DMS114 treated with DMSO at 0.1 percent for 48 hours (cell line): ENCODE measurements around the gene JUND.

Source experiments
- DNase-seq: peaks from one replicate; lab custom pipeline; 2025; ENCODE audit not compliant: unreplicated experiment; lab: John Stamatoyannopoulos, UW

The JUND gene

DNA sequence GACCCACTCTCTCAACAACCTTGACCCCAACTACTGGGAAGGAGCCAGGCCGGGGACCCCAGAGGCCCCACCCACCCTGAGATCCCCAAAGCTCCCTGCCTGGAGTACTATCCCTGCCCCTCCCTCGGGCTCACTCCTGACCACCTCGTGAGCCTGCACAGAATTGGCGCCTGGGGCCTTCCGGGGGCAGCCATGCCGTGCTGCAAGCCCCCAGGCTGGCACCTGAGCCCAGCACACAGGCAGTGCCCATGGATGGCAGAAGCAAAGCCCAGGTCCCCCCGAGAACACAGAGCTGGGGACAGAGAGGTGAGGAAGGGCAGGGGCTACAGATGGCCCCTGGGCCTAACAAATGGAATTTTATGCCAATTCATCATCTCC is 27.5 kb upstream of the JUND start:
- DNase-seq = no peak

DNA sequence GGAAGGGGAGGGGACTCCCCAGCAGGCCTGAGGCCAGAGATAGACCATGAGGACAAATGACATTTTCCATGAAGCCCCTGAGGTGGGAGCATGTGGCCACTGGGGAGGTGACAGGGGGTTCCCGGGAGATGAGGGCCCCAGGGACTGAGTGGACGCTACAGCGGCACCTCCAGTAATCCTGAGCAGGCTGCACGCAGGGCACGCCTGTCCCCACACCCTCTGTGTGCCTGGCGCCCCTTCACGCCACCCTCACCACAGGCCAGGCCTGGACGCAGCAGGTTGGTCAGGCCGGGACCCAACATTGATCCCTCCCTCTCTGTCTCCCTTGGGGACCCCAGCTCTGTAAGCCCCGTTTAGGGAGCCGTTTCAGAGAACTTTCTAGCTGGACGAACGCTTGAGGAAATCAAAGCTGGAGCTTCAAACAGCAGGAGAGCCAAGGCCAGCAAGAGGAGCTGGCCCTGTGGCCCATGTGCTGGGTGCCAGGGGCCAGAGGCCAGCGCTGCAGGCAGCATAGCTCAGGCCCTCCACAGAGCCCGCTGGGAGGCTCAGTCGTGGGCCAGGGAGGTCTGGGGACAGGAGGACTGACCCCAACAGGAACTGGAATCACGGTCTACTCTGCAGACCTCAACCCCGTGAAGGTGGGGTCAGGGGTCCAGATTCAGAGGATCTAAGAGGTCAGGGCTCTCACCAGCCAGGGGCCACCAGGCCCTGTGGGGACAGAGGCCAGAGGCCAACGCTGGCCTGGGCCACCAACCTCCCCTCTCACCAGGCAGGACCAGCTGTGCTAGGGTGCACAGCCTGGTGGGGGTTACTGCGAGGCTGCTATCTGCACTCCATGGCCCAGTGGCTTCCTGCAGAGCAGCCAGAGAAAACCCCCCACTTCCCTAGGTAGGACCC is 26.9 kb upstream of the JUND start:
- DNase-seq = no peak

DNA sequence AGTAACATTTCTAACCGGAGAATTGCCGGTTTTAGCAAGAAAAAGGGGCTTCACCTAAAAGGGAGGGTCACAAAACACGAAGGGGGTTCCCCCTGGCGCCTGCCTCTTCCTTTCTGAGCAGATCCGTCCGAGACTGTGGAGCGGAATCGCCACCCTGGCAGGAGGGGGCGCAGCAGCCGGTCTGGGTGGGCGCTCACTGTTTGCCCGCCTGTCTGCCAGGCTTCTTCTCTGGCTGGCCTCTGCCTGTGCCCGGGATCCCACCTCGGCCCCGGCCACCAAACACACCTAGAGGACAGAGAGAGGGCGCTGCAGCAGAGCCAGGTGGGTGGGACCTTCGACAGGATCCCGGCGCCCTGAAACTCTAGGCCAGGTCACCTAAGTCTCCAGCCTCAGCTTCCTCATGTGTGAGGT is 25.9 kb upstream of the JUND start:
- no peak for DNase-seq

DNA sequence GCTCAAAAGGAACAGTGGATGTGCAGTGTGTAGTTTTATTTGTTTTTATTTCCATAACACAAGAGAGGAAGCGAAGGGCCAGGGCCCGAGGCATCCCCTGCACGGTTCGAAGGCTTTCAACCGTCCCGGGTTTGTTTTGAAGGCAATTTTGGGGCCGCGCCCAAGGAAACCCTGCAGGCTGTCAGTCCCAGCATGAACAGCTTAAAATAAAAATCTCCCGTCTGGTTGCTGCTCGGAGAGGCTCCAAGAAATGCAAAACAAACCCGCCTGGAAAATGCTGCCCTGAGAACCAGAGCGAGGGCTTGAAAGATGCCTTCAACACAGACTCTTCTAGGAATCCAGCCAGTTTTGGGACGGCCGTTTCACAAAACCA is 25.5 kb upstream of the JUND start:
- DNase-seq = no peak

DNA sequence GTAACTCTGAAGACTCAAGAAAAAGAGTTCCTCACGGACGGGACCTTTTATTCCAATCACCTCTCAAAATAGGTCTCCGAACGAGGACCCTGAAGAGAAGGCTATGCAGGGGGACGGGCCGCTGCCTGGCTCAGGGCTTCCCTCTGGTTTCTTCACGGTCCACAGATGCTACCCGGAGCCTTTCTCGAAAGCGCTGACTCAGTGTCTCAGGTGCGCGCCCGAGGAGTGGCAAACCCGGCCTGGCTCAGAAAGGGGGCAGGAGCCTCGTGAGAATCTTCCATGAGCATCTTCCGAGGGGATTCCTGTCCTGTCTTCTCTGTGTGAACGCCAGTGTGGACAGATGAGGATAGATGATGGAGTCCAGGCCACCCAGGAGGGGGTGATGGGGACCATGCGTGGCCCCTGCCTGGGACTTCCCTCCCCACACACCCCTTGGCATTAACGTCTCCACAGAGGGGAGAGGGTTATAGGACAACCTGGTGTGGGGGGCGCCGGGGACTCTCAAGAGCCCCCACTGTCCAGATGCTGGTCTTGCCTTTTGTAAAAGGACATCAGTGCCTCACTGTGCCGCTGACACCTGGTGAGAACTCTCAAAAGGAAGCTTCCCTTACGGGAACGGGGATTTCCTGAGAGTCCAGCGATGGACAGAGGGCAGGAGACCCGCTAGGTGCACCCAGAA is 24.9 kb upstream of the JUND start:
- DNase-seq = no peak

DNA sequence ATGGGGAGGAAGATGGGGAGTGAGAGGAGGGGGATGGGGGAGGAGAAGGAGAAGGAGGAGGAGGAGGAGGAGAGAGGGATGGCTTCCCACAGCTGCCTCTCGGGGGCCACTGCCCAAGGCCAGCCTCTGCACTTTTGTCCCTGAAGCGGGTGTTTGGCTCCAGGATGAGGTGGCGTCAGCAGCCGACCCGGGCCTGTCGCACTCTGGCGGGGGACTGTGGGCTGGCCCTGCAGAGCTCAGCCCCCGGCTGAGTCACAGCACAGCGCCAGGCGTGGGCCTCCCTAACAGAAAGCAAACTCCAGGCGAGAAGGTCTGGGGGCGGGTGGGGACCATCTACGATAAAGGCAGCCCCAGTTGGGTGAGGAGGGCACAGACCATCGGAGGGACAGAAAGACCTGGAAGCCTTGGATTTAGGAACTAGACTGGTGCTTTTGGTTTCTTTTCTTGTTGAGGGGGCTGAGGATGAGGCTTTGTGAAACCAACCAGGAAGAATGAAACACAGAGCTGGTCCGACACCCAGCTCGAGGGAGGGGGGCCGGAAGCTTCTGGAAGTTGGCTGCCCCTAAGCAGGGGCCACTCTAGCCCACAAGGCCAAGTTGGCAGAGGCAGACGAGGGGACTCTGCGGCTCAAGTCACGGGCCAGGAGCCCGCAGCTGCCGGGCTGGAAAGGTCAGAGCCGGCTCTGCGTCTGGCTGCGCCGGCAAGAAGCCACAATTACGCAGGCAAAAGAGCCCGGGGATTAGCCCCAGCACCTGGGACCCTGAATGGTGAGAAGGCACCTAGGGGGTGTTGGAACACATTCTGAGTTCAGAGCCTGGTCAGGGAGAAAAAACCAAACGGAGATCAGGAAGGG is 23.3 kb upstream of the JUND start:
- no peak for DNase-seq

DNA sequence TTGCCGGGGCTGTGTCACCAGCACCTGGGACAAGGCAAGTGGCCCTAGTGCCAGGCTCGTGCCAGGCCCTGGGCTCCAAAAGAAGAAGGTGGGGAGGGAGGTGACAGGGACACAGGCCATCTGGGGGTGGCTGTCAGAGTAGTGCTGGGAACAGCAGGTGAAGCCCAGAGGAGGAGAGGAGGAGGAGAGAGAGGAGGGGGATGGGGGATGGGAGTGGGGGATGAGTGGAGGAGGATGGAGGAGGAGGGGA is 22.7 kb upstream of the JUND start:
- DNase-seq = no peak

DNA sequence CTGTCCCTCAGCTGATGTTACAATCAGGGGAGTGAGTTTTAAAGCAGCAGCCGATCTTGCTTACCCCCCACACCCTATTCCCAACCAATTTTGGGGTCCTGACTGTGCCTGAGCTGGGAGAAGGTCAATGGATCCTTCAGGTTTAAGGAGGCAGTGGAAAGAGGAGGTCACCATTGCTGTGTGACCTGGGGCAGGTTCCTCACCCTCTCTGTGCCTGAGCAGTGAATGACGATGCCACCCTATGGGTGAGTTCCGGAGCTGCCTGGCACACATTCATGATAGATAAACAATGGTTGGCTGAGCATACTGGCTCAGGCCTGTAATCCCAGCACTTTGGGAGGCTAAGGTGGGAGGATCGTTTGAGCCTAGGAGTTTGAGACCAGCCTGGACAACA is 20.3 kb upstream of the JUND start:
- no peak for DNase-seq

DNA sequence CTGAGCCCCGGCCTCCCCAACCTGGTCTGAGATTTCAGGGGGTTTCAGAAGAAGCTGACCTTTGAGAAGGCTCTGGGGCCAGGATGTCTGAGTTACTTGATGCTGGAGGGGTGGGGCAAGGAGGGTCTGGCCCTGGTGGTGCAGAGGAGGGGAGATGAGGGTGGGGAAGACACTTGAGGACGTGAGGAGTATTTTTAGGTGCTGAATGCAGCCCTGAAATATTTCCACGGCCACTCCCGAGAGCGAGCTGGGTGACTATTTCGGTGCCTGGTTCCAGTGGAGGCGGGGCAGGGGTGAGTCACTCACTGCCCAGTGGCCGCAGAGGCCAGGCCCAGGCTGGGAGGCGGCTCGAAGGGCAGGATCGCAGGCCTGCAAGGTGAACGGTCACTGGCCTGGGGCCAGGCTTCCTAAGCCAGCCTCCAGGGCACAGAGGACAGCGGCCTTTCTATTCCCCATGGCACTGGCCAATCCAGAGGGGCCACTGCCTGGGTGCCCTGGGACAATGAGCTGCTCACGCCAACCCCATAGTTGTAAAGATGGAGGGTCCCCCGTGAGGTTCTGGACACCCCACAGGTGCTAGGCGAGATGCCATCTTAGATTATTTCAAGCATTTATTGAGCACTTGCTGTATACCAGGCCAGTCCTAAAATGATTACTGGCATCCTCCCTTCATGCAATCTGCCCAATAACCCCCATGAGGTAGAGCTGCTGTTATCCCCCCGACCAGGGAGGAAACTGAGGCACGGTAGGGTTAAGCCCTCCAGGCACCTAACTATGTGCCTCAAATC is 19.7 kb upstream of the JUND start:
- DNase-seq = no peak

DNA sequence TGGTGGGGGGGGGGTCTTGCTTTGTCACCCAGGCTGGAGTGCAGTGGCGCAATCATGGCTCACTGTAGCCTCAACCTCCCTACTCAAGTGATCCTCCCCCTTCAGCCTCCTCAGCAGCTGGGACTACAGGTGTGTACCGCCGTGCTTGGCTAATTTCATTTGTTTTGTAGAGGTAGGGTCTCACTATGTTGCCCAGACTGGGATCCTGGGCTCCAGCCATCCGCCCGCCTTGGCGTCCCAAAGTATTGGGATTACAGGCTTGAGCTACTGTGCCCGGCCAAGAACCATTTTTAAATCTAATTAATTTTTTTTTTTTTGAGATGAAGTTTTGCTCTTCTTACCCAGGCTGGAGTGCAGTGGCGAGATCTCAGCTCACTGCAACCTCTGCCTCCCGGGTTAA is 18.2 kb upstream of the JUND start:
- DNase-seq = no peak

DNA sequence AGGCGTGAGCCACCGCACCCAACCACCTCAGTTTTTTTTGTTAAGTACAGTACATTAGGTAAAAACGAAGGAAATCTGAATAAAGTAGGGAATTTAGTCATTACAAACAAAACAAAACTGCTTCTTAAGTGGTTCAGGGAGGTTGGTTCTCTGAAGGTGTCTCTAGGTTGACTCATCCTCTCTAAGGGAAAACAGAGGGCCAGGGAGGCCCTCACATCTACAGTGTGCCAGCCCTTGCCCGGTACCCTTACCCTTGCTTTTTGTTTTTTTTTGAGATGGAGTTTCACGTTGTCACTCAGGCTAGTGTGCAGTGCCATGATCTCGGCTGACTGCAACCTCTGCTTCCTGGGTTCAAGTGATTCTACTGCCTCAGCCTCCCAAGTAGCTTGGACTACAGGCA is 17.2 kb upstream of the JUND start:
- no peak for DNase-seq

DNA sequence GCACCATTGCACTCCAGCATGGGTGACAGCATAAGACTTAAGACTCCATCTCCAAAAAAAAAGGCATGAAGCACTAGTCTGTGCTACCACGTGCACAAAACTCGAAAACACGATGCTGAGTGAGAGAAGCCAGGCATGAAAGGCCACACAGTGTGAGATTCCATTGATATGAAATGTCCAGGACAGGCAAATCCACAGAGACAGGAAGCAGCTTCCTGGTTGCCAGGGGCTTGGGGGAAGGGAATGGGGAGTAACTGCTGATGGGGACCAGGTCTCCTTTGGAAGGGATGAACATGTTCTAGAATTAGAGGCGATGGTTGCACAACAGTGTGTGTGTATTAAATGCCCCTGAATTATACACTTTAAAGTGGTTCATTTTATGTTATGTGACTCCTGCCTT is 15.9 kb upstream of the JUND start:
- DNase-seq = no peak

DNA sequence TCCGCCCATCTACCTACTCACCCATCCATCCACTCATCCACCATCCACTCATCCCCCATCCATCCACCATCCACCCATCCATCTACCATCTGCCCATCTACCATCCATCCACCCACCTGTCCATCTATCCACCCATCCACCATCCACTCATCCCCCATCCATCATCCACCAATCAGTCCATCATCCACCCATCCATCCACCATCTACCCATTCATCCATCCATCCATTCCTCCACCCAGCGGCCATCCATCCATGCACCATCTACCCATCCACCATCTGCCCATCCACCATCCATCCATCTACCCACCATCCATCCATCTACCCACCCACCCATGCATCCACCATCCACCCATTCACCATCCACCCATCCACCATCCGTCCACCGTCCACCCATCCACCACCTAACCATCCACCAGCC is 13.6 kb upstream of the JUND start:
- no peak for DNase-seq

DNA sequence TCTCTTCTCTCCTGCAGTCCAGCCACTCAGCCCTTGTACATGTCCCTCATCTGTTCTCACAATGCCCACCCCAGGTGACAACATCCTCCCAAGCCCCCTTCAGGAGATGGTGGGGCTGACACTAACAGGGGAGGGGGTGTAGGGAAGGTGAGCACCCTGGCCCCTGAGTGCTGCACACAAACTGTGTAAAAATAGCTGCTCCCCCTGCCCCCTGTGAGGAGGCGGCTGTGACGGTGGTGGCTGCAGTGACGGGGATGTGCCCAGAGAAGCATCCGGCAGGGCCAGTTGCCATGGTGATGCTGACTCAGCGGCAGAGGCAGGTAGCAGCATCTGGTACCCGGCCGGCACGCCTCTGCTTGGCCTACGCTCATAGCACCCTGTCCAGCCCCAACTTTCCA is 13.0 kb upstream of the JUND start:
- no peak for DNase-seq

DNA sequence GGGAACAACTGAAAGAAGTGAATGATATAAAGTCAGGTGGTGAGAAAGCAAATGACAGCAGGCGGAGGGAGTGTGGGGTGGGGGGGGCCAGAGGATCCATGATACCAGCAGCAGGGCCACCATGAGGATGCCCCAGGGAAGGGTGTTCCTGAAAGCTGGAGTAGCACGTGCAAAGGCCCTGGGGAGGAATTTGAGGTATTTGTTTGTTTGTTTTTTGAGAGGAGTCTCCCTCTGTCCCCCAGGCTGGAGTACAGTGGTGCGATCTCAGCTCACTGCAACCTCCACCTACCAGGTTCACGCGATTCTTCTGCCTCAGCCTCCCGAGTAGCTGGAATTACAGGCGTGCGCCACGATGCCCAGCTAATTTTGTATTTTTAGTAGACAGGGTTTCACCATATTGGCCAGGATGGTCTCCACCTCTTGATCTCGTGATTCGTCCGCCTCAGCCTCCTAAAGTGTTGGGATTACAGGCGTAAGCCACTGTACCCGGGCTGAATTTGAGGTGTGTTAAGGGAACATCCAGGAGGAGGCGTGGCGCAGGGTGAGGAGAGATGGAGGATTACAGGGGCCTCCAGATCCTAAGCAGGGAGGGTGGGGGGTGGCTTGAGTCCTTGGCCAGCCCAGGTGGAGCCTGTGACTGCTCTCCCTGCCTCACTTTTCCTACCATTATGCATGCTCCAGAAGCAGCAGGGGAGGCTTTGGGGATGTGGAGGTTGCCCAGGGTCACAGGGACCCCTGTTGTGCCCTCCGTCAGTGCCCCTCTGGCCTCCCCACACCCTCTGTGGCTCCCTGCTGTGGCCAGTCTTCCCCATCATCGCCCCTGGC is 12.4 kb upstream of the JUND start:
- DNase-seq = no peak

DNA sequence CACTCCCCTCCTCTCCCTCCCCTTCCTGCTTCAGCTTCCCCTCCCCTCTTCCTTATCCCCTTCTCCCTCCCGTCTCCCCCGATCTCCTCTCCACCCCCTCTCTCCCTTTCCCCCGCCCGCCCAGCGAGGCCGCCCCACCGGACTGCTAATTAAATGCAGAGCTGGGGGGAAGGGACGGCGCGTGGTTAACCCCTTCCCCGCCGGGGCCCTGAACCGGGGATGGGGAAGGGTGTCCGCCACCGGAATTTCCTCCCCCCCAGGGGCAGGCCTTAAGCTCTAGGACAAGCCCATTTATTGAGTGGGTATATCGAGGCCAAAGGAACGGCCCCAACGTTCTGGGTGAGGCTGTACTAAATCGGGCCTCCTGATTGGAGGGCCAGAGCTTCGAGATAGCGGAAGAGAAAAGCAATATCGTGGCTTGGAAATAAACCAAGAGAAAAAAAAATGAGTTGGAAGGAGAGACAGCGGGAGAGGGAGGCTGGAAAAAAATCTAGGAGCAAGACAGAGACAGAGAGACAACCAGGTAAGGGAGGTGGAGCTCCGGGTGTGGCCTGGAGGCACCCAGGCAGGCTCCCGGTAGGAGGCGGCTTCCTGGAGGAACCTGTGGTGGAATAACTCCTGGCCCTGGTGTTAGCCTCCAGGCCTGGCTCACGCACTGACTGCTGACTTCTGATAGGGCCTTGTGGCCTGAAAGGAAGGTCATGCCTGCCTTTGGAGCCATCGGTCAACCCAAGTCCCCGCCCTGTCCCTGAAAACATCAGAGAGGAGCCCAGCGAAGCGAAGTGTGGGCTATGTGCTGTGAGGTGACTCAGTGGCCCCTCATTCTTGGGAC is 11.6 kb upstream of the JUND start:
- DNase-seq = peak; percentile 67

DNA sequence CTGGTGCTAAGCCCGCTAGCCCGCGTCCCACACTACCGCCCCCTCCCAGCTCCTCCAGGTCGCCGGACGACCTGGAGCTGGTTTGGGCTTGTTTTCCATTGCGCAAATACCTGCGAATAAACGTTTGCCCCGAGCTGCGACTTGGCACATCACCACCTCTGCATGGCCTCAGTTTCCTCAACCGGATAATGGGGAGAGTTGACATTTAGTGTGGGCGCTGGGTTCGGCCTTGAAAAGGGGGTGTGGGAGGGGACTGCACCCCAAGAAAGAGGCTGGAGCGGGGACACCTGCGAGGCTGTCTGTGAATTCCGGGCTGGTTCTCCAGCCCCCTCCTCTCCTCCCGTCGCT is 11.0 kb upstream of the JUND start:
- DNase-seq = no peak

DNA sequence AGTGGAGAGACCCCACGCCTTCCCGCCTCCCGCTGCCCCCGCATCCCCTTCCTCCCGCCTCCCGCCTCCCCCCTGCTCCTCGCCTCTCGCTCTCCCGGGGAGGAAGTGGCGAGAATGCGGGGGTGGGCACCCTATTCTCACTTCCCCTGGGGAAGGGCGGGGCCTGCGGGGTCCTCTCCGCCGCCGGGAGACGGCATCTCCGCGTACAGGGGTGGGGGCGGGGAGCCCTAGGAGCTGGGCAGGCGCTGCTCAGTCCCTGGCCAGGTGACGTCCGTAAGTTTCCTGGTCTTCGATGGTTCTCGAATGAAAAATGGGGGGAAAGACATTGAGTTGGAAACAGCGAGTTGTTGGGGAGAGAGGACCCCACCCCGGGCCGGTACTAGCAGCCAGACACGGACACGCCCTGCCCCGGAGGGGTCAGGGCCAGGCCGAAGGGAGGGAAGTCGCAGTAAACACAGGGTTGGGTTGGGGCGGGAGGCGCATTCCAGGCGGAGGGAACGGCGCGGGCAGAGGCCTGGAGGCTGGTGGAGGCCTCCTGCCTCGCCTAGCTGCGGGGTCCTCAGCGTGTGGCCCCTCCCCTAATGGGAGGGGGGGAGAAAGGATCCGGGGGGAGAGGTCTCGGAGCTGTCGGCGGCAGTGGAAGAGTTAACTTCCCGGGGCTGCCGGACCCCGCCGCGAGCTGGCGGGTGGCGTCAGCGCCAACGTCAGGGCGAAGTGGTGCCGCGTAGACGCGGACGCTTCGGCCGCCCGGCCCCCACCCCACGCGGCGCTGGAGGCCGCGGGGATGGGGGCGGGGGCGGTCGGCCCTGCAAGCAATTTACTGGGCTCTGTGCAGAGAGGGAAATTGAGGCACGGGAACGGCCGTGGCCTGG is 10.4 kb upstream of the JUND start:
- DNase-seq = peak; percentile 84

DNA sequence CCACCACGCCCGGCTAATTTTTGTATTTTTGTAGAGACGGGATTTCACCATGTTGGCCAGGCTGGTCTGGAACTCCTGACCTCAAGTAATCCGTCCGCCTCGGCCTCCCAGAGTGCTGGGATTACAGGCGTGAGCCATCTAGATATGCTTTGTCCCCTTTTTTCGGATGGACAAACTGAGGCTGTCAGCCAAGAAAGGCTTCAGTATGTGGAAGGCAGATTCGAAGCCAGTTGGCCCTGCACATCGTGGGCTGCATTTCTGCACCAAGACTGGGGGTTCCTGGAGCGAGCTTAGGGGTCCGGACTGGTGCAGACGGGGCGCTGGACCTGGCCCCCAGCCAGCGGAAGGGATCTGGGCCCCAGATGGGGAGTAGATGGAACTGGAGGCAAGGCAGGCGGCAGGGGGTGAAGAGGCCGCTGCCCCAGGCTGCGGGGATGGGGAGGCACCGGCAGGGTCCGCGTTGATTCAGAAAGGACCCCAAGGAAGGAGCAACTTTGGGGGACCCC is 9.7 kb upstream of the JUND start:
- DNase-seq = no peak
